SW 1271 (cell line): ENCODE data around the gene CDC42EP5.

Experiments used
- DNase-seq, 2 experiments: peaks; one replicate each; lab custom pipeline; 2025; lab: John Stamatoyannopoulos, UW

The CDC42EP5 gene

GRCh38 chr19:54462047-54462654 lies 10.9 kb downstream of the CDC42EP5 start:
- DNase-seq = no peak

GRCh38 chr19:54461613-54462012 lies 11.5 kb downstream of the CDC42EP5 start:
- DNase-seq = no peak

- DNase-seq = no peak
Measured at GRCh38 chr19:54461210-54461609, 11.9 kb downstream of the CDC42EP5 start.

- DNase-seq = no peak
Measured at GRCh38 chr19:54460230-54461005, 12.7 kb downstream of the CDC42EP5 start.

GRCh38 chr19:54459282-54460229 lies 13.5 kb downstream of the CDC42EP5 start:
- no peak for DNase-seq

- DNase-seq = no peak
Measured at GRCh38 chr19:54458648-54459281, 14.3 kb downstream of the CDC42EP5 start.

- no peak for DNase-seq
Measured at GRCh38 chr19:54457773-54458647, 15.1 kb downstream of the CDC42EP5 start.

- DNase-seq = no peak
Measured at GRCh38 chr19:54456423-54457373, 16.4 kb downstream of the CDC42EP5 start.

GRCh38 chr19:54455786-54456422 lies 17.2 kb downstream of the CDC42EP5 start:
- DNase-seq = no peak

GRCh38 chr19:54454781-54455675 lies 18.1 kb downstream of the CDC42EP5 start:
- no peak for DNase-seq

GRCh38 chr19:54453921-54454780 lies 18.9 kb downstream of the CDC42EP5 start:
- no peak for DNase-seq

GRCh38 chr19:54452626-54453025 lies 20.5 kb downstream of the CDC42EP5 start:
- DNase-seq = no peak

- no peak for DNase-seq
Measured at GRCh38 chr19:54451997-54452396, 21.1 kb downstream of the CDC42EP5 start.

- no peak for DNase-seq
Measured at GRCh38 chr19:54451331-54451871, 21.7 kb downstream of the CDC42EP5 start.

GRCh38 chr19:54449701-54450069 lies 23.4 kb downstream of the CDC42EP5 start:
- DNase-seq = no peak

- DNase-seq = peak; percentile 70 to 90
Measured at GRCh38 chr19:54448774-54449700, 24.1 kb downstream of the CDC42EP5 start, which contains the start of gene LENG8. Gene LENG8 (plus strand): TSS chr19:54449199. CDS start chr19:54451345, 2,146 bp downstream.
